Measurements from ENCODE around the gene TFAP2A. TPM values are rescaled to one million over a fixed set of nuclear protein-coding genes. Genes with fewer than 3 reads are reported as not detected.

The TFAP2A gene
- total RNA-seq, 4 donors from 2014 or later: 0.20 to 1.2 (median 0.66) TPM; not detected in 1

- TF ChIP-seq CTCF (IDR thresholded peaks at IDR 0.05): no peak
- no peak for TF ChIP-seq EP300 (IDR thresholded peaks at IDR 0.05)
- H3K27me3 ChIP-seq: peaks cover 0 to 100% of the 10 kb centered on the region in 2 donors
- WGBS, 2 donors: 15 to 17% methylated on average over 40 to 47 of the region's 47 CpGs
- no peak overlapping the region for H3K27ac ChIP-seq
- peaks cover 0 to 15% (median 0%) of the 10 kb centered on the region in 4 donors for H3K4me1 ChIP-seq
- no peak overlapping the region for H3K4me3 ChIP-seq
- no peak for DNase-seq (ENCODE audit: low spot score in 2 of 2)
- H3K9me3 ChIP-seq: no peaks in the 10 kb centered on the region
- no peaks in the 10 kb centered on the region for H3K36me3 ChIP-seq
These were observed 25.0 kb downstream of the TFAP2A start for GRCh38 chr6:10389739-10390494.

DNA sequence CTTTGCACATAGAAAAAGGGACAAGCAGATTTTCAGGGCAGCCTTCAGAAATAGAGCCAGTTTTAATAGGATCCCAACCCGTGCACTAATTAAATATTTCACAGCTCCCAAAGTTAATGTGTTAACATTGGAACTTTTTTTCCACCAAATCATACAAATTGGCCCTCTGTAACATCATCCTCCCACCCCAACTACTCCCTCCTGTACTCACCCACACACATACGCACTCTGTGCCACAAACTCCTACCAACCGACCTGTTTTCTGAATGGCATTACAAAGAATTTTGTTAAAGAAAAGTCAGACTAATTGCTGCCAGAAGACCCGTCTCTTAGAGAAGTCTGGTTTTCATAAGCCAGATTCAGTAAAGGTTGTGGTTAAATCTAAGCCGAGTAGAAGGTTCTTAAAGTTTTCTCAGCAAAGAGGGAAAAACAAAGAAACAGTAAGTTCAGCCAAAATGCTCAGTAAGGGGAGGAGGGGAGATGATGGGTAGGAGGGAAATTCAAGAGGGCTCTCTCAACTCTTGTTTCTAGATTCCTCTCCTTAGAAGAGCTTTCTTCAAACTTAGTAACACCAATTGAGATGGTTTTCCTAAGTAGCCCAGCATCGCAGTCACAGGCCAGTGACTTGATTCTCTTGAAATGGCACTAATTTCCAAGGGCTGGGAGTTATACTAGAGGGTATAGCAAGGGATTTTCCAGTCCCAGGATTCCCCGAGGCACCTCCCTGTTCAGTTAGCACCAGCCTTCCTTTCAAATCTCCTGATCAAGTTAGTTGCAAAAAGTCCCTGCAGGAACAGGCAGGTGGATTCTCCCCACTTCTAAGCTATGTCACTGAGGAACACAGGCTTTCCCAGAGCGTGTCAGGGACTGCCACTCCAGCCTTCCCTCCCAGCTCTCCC, 27.9 kb downstream of the TFAP2A start:
- Histone ChIP-seq H3K4me1 (peaks cover 0 to 40% (median 3%) of the 10 kb centered on the region in 4 donors), H3K27ac (peak overlapping the region in 1 of 4 donors; percentile 57), H3K4me3 (no peak overlapping the region), H3K27me3 (peaks cover 0 to 100% of the 10 kb centered on the region in 2 donors), H3K9me3 (no peaks in the 10 kb centered on the region), H3K36me3 (no peaks in the 10 kb centered on the region)
- 32 to 38% methylated on average over 8 of the region's 8 CpGs for WGBS, 2 donors
- DNase-seq (ENCODE audit: low spot score in 2 of 2): no peak
- TF ChIP-seq POLR2A (IDR thresholded peaks at IDR 0.05) (no peak), CTCF (IDR thresholded peaks at IDR 0.05) (no peak), EP300 (IDR thresholded peaks at IDR 0.05) (no peak)

DNA sequence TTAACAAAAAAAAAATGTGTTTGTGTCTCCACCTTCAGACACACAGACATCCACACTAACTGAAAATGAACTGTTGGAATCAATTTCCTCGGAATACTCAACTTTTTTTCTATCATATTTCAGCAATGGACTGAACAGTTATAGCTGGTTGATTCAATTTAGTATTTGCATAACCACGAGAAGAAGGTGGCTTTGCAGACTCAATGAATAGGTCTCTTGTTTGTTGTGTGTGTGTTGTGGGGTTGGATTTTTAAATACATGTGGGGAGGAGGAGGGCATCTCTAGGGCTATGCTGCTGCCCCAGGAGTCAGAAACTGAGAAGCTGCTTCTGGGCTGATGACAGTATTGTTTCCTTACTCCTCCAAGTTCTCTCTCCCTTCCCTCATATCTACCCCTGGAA, 28.7 kb downstream of the TFAP2A start:
- 11 to 13% methylated on average over 2 of the region's 2 CpGs for WGBS, 2 donors
- H3K36me3 ChIP-seq: no peaks in the 10 kb centered on the region
- H3K27ac ChIP-seq: no peak overlapping the region
- TF ChIP-seq POLR2A (IDR thresholded peaks at IDR 0.05) (no peak), EP300 (IDR thresholded peaks at IDR 0.05) (no peak), CTCF (IDR thresholded peaks at IDR 0.05) (no peak)
- no peak overlapping the region for H3K4me3 ChIP-seq
- peaks cover 0 to 100% of the 10 kb centered on the region in 2 donors for H3K27me3 ChIP-seq
- H3K9me3 ChIP-seq: no peaks in the 10 kb centered on the region
- H3K4me1 ChIP-seq: peaks cover 0 to 47% (median 5%) of the 10 kb centered on the region in 4 donors
- DNase-seq (ENCODE audit: low spot score in 2 of 2): no peak

GRCh38 chr6:10385524-10386132, 29.2 kb downstream of the TFAP2A start:
- WGBS, 2 donors: 16 to 30% methylated on average over 16 to 20 of the region's 21 CpGs
- no peak for DNase-seq (ENCODE audit: low spot score in 2 of 2)
- Histone ChIP-seq H3K27me3 (peaks cover 0 to 100% of the 10 kb centered on the region in 2 donors), H3K4me3 (no peak overlapping the region), H3K36me3 (no peaks in the 10 kb centered on the region), H3K27ac (no peak overlapping the region), H3K9me3 (no peaks in the 10 kb centered on the region), H3K4me1 (peaks cover 0 to 47% (median 5%) of the 10 kb centered on the region in 4 donors)
- no peak for TF ChIP-seq CTCF (IDR thresholded peaks at IDR 0.05)
- no peak for TF ChIP-seq EP300 (IDR thresholded peaks at IDR 0.05)
- TF ChIP-seq POLR2A (IDR thresholded peaks at IDR 0.05): no peak
